ENCODE results near the gene INTS11. TPM values are rescaled to one million over a fixed set of nuclear protein-coding genes. Genes with fewer than 3 reads are reported as not detected.

The INTS11 gene
- total RNA-seq, 1 donor from 2014 or later, result 106 TPM

DNA sequence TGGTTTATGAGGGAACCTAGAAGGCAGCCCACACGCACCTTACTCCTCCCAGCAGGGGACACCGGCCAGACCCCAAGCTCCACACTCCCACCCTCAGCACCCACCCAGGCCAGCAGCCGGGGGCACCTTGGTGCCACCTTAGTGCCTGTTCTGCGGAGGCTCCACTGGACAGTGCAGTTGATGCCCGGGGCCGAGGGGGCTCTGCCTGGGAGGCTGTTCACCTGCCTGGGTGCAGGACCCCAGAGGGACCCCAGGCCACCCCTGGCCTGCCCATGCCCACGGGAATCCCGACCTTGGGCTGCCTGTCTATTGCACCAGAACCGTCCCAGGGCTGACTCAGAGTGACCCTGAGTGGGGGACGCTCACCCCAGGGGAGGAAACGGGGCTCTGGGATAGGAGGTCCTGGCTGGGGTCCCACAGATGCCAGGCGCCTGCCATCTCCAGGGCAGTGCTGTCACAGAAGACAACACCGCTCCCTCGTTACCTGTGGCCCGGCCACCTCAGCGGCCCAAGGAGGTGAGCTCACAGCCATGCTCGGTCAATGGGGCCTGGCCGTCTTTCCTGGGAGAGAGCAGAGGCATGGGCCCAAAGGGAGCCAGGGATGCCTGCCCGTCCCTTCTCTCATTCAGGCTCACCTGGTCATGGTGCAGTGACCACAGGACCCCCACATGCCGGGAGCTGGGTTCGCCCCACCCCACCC is 43.5 kb downstream of the INTS11 start:
- TF ChIP-seq, protein P1, sequence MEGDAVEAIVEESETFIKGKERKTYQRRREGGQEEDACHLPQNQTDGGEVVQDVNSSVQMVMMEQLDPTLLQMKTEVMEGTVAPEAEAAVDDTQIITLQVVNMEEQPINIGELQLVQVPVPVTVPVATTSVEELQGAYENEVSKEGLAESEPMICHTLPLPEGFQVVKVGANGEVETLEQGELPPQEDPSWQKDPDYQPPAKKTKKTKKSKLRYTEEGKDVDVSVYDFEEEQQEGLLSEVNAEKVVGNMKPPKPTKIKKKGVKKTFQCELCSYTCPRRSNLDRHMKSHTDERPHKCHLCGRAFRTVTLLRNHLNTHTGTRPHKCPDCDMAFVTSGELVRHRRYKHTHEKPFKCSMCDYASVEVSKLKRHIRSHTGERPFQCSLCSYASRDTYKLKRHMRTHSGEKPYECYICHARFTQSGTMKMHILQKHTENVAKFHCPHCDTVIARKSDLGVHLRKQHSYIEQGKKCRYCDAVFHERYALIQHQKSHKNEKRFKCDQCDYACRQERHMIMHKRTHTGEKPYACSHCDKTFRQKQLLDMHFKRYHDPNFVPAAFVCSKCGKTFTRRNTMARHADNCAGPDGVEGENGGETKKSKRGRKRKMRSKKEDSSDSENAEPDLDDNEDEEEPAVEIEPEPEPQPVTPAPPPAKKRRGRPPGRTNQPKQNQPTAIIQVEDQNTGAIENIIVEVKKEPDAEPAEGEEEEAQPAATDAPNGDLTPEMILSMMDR (IDR thresholded peaks at IDR 0.05), result no peak
- Mint-ChIP-seq H3K9me3 (ENCODE audit: unreplicated experiment) (no peaks in the 10 kb centered on the region), H3K4me1 (ENCODE audit: unreplicated experiment) (no peaks in the 10 kb centered on the region), H3K27ac (ENCODE audit: unreplicated experiment) (no peak overlapping the region), H3K36me3 (ENCODE audit: unreplicated experiment) (no peaks in the 10 kb centered on the region), H3K4me3 (ENCODE audit: unreplicated experiment) (no peak overlapping the region), H3K27me3 (ENCODE audit: unreplicated experiment) (no peaks in the 10 kb centered on the region)
- DNase-seq (ENCODE audit: extremely low spot score, unreplicated experiment), result no peak

DNA sequence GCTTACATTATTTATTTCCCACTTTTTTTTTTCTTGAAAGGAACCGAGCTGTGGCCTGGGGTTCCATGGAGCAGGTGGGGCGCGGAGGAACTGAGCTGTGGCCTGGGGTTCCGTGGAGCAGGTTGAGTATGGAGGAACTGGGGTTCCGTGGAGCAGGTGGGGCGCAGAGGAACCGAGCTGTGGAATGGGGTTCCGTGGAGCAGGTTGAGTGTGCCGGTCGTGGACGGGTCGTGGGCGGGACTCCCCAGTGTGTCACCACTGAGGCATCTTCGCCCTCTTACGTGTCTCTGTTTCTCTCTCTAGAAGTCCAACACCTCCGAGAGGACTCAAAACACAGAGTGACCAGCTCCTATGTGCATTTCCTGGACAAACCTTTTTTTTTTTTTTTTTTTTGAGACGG is 45.4 kb downstream of the INTS11 start:
- no peaks in the 10 kb centered on the region for H3K36me3 Mint-ChIP-seq (ENCODE audit: unreplicated experiment)
- no peak for DNase-seq (ENCODE audit: extremely low spot score, unreplicated experiment)
- TF ChIP-seq, protein P1 (IDR thresholded peaks at IDR 0.05), result no peak

DNA sequence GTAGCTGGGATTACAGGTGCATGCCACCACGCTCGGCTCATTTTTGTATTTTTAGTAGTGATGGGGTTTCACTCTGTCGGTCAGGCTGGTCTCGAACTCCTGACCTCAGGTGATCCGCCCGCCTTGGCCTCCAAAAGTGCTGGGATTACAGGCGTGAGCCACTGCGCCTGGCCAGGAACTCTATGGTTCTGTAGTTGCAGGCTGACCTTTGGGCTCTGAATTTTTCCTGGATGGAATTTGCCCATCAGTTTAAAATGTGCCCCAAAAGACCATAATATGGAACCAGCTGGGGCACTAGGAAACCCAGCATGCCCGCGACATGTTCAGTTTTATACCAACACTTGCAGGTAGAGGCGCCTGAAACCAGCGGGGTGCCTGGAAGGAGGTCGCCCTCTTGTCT is 45.8 kb downstream of the INTS11 start:
- no peaks in the 10 kb centered on the region for H3K27me3 Mint-ChIP-seq (ENCODE audit: unreplicated experiment)
- no peak for DNase-seq (ENCODE audit: extremely low spot score, unreplicated experiment)
- no peaks in the 10 kb centered on the region for H3K36me3 Mint-ChIP-seq (ENCODE audit: unreplicated experiment)
- no peak overlapping the region for H3K4me3 Mint-ChIP-seq (ENCODE audit: unreplicated experiment)
- no peaks in the 10 kb centered on the region for H3K9me3 Mint-ChIP-seq (ENCODE audit: unreplicated experiment)
- no peaks in the 10 kb centered on the region for H3K4me1 Mint-ChIP-seq (ENCODE audit: unreplicated experiment)
- TF ChIP-seq, protein P1 (IDR thresholded peaks at IDR 0.05), result no peak
- H3K27ac Mint-ChIP-seq (ENCODE audit: unreplicated experiment), result no peak overlapping the region

More for the DNA sequence above, 45.4 kb downstream of the INTS11 start:
- Mint-ChIP-seq H3K27me3 (ENCODE audit: unreplicated experiment) (no peaks in the 10 kb centered on the region), H3K9me3 (ENCODE audit: unreplicated experiment) (no peaks in the 10 kb centered on the region), H3K4me1 (ENCODE audit: unreplicated experiment) (no peaks in the 10 kb centered on the region), H3K4me3 (ENCODE audit: unreplicated experiment) (no peak overlapping the region), H3K27ac (ENCODE audit: unreplicated experiment) (no peak overlapping the region)

DNA sequence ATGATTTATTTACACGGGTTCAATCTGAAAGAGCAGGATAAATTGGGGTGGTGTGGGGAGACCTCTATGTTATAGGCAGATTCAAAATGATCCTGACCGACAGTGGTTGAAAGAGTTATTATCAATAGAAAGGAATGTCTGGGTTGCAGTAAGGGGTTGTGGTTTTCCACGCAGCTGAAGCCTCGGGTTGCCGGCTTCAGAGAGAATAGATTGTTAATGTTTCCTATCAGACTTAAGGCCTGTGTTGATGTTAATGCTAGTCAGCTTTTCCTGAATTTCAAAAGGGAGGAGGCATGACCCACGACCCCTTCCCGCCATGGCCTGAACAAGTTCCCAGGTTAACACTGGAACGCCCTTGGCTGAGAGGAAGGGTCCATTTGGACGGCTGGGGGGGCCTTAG is 48.6 kb downstream of the INTS11 start:
- Mint-ChIP-seq H3K4me3 (ENCODE audit: unreplicated experiment) (peak overlapping the region; percentile 46), H3K27ac (ENCODE audit: unreplicated experiment) (no peak overlapping the region), H3K9me3 (ENCODE audit: unreplicated experiment) (no peaks in the 10 kb centered on the region), H3K36me3 (ENCODE audit: unreplicated experiment) (peaks cover 5% of the 10 kb centered on the region), H3K27me3 (ENCODE audit: unreplicated experiment) (no peaks in the 10 kb centered on the region), H3K4me1 (ENCODE audit: unreplicated experiment) (peaks cover 18% of the 10 kb centered on the region)
- TF ChIP-seq, protein P1 (IDR thresholded peaks at IDR 0.05), result no peak
- no peak for DNase-seq (ENCODE audit: extremely low spot score, unreplicated experiment)

DNA sequence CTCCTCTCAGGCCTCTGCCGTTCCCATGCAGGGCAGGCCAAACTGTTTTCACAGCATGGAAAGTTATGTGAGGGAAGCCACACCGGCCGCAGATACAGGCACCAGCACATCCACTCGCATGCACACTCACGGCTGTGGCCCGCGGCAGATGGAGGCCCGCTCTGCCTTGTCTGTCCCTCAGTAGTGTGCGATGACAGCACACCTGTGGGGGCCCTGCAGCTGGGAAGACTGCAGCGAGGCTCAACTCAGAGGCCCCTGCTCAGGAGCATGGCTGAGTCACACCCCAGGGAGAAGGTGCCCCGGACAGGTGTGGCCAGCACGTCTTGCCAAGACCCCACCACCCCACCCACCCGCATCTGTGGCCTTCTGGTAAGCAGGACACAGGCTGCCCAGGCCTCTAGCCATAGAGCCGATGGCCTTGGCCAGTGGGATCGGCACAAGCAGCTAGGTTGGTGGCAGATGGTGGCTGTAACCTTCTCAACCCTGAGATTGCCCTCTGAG is 49.5 kb downstream of the INTS11 start:
- Mint-ChIP-seq H3K4me3 (ENCODE audit: unreplicated experiment) (peak overlapping the region; percentile 65), H3K9me3 (ENCODE audit: unreplicated experiment) (no peaks in the 10 kb centered on the region), H3K27ac (ENCODE audit: unreplicated experiment) (peak overlapping the region; percentile 31), H3K36me3 (ENCODE audit: unreplicated experiment) (peaks cover 5% of the 10 kb centered on the region), H3K4me1 (ENCODE audit: unreplicated experiment) (peaks cover 26% of the 10 kb centered on the region), H3K27me3 (ENCODE audit: unreplicated experiment) (no peaks in the 10 kb centered on the region)
- DNase-seq (ENCODE audit: extremely low spot score, unreplicated experiment), result no peak
- TF ChIP-seq, protein P1 (IDR thresholded peaks at IDR 0.05), result no peak
